Mucosa of rectum (tissue), 2 donors: ENCODE measurements around the gene EMILIN2.

ENCODE experiments used
- H3K27ac ChIP-seq, 2 donors: one replicate each; pipeline ENCODE4 v1.7.0; 2013; ENCODE audit warnings: inconsistent platforms in 2 of 2, low read depth in 2 of 2, low read length in 2 of 2
- H3K27me3 ChIP-seq, 2 donors: one replicate each; pipeline ENCODE4 v1.7.0; 2013; ENCODE audit warnings: low read length in 2 of 2; ENCODE audit not compliant: control insufficient read depth in 2 of 2, insufficient read depth in 2 of 2
- H3K36me3 ChIP-seq, 2 donors: one replicate each; pipeline ENCODE4 v1.7.0; 2013; ENCODE audit warnings: low read length in 2 of 2; ENCODE audit not compliant: control insufficient read depth in 2 of 2, insufficient read depth in 2 of 2
- H3K4me1 ChIP-seq, 2 donors: one replicate each; pipeline ENCODE4 v1.7.0; 2013; ENCODE audit warnings: low read length in 2 of 2, mild to moderate bottlenecking in 1 of 2; ENCODE audit not compliant: control insufficient read depth in 2 of 2, insufficient read depth in 2 of 2
- H3K4me3 ChIP-seq, 2 donors: one replicate each; pipeline ENCODE4 v1.7.0; 2013; ENCODE audit warnings: low read length in 2 of 2
- H3K9ac ChIP-seq, 2 donors: one replicate each; pipeline ENCODE4 v1.7.0; 2013; ENCODE audit warnings: low read length in 2 of 2, low read depth in 1 of 2, mild to moderate bottlenecking in 1 of 2
- H3K9me3 ChIP-seq, 2 donors: one replicate each; pipeline ENCODE4 v1.7.0; 2013; ENCODE audit warnings: low read length in 2 of 2; ENCODE audit not compliant: control insufficient read depth in 2 of 2
- donor health status: healthy.
- donor health status: Normal muscosa, but diverticular disease.

Gene EMILIN2

DNA sequence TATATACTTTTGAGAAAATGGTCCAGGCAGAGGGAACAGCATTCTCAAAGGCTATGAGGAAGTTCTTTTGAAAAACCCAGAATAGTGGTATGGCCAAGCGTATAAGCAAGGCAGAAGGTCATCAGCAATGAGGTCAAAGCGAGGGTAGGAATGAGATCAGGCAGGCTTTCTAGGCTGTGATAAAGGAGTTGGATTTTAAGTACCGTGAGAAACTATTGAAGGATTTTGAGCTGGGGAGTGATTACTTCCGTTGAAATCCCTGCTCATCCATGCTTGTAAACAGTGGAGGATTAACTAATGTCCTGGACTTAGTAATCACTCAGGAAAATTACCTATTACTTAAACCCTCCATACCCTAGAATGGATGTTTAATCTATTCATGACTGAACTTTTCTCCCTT is 50.2 kb downstream of the EMILIN2 start:
- no peaks in the 10 kb centered on the region for H3K27me3 ChIP-seq
- H3K9me3 ChIP-seq = no peaks in the 10 kb centered on the region
- H3K9ac ChIP-seq = no peak overlapping the region
- no peak overlapping the region for H3K4me3 ChIP-seq
- H3K36me3 ChIP-seq = no peaks in the 10 kb centered on the region
- no peak overlapping the region for H3K27ac ChIP-seq
- no peaks in the 10 kb centered on the region for H3K4me1 ChIP-seq

DNA sequence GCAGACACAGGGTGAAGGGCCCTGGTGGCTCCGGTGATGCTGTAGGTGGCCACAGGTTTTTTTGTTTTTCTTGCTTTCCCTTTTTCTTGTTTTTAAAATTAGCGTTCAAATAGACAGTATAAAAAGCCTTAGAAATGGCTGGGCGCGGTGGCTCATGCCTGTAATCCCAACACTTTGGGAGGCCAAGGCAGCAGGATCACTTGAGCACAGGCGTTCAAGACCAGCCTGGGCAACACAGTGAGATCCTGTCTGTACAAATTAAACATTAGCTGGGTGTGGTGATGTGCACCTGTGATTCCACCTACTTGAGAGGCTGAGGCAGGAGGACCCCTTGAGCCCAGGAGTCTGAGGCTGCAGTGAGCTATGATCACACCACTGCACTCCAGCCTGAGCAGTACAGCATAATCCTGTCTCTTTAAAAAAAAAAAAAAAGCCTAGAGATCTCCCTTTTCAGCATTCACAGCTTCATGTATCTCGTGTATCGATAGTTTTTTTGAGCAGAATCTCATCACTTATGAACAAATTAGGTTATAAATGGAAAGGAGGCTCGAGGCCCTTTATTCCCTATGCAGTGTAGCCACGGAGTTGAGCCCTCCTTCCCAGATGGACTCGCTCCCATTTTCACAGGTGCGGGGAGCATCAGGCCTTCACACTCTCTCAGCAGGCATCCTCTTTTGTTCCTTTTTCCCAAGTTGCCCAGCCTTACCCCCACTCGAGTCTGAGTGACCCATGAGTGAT is 50.8 kb downstream of the EMILIN2 start:
- H3K36me3 ChIP-seq = no peaks in the 10 kb centered on the region
- no peaks in the 10 kb centered on the region for H3K27me3 ChIP-seq
- no peak overlapping the region for H3K4me3 ChIP-seq
- H3K9me3 ChIP-seq = no peaks in the 10 kb centered on the region
- H3K9ac ChIP-seq = no peak overlapping the region
- H3K27ac ChIP-seq = no peak overlapping the region
- no peaks in the 10 kb centered on the region for H3K4me1 ChIP-seq

DNA sequence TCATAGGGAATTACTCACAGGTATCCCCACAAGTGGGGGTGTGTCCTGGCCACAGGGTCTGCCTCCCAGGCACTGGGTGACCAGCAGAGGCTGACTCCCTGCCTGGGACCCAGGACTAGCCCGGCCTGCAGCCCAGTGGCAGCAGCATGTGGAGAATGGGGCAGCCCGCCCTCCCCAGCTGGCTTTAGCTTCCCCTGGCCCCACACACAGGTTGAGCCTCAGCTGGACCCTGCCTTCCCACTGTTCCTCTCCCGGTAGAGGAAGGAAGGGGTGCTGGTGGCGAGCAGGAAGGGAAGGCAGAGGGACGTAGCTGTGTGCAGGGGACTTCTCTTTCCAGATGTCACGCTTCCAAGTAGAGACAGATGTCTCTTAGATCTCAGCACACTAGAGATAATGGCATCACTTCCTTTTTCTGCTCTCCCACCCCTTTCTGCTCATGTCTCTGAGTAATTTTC is 51.4 kb downstream of the EMILIN2 start:
- H3K9me3 ChIP-seq = no peaks in the 10 kb centered on the region
- no peak overlapping the region for H3K9ac ChIP-seq
- H3K27me3 ChIP-seq = no peaks in the 10 kb centered on the region
- no peaks in the 10 kb centered on the region for H3K4me1 ChIP-seq
- no peak overlapping the region for H3K4me3 ChIP-seq
- H3K36me3 ChIP-seq = no peaks in the 10 kb centered on the region
- no peak overlapping the region for H3K27ac ChIP-seq

DNA sequence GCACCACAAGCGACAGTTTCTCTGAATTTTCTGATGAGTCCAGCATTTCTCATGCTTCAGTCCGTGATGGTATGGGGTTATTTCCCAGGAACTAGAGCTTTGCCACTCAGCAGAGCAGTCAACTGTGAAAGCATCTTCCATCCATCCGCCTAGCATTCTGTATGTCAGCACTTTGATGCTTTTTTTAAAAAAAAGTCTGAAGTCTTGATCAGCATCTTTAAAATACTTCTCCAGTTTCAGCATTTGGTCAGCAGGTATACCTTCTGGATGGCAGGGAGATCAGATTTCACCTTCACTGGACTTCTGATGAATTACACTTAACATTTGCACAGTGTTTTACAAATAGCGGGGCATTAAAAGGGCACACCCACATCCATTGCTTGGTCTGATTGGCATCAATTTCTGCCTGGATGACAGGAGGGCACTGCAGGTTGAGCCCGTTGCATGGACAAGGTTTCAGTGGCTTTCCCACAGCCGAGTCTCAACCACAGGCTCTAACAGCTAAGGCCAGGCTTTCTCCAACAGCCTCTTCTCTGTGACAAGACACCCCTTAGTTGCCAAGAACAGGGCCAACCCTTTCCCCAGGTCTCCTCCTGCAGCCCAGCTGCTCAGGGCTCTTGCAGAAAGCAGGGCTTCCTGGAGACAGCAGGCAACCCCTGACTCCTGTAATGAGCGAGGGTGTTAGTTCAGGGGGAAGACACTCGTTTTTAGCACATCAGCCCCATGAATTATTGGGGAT is 54.0 kb downstream of the EMILIN2 start:
- Histone ChIP-seq H3K9me3 (no peaks in the 10 kb centered on the region), H3K27ac (no peak overlapping the region), H3K4me3 (no peak overlapping the region), H3K4me1 (no peaks in the 10 kb centered on the region), H3K27me3 (no peaks in the 10 kb centered on the region), H3K36me3 (no peaks in the 10 kb centered on the region), H3K9ac (no peak overlapping the region)

DNA sequence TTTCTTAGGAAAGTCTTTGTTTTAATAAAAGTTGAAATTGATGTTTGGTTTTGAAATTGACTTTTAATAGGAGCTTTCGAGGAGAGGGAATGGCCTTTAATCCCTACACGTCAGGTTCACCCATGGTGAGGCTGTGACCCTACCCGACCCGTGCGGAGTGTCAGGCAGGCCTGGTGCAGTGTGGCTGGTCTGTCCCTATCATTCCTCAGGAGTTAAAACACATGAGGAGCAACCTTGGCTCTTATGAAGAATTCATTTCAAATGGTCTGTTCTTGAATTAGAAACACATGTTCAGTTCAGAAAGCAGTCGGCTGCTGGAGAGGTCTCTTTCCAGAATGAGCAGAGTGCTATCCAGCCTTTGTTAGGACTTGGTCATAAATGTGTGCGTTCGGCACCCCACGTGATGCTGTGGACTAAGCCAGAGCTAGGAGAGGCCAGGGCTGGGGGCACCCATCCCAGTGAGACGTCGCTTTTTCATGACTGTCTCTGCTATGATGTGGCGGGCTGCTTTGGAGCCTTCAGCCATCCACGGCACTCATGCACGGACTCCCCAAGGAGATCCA is 54.7 kb downstream of the EMILIN2 start:
- H3K4me3 ChIP-seq = no peak overlapping the region
- no peaks in the 10 kb centered on the region for H3K9me3 ChIP-seq
- no peaks in the 10 kb centered on the region for H3K36me3 ChIP-seq
- no peaks in the 10 kb centered on the region for H3K4me1 ChIP-seq
- no peaks in the 10 kb centered on the region for H3K27me3 ChIP-seq
- H3K9ac ChIP-seq = no peak overlapping the region
- H3K27ac ChIP-seq = no peak overlapping the region

DNA sequence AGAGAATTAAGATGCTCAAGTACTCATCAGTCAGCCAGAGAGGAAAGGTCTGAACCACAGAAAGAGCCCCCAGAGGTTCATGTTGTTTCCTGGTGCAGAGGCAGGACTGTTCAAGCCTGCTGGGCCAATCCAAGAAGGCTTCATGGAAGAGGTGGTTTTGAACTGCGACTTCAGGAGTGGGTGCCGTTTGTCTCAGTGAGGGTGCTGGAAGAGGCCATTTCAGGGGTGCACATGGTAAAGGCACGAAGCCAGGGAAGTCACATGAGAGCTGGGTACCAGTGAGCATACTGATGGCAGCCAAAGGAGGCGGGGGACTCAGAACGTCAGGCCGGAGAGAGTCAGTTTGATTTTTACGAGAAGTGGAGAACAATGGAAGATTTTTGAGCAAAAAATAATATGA is 55.5 kb downstream of the EMILIN2 start:
- no peaks in the 10 kb centered on the region for H3K9me3 ChIP-seq
- no peaks in the 10 kb centered on the region for H3K27me3 ChIP-seq
- H3K4me1 ChIP-seq = peaks cover 4% of the 10 kb centered on the region in 2 donors
- H3K4me3 ChIP-seq = no peak overlapping the region
- no peak overlapping the region for H3K9ac ChIP-seq
- H3K36me3 ChIP-seq = no peaks in the 10 kb centered on the region
- no peak overlapping the region for H3K27ac ChIP-seq

DNA sequence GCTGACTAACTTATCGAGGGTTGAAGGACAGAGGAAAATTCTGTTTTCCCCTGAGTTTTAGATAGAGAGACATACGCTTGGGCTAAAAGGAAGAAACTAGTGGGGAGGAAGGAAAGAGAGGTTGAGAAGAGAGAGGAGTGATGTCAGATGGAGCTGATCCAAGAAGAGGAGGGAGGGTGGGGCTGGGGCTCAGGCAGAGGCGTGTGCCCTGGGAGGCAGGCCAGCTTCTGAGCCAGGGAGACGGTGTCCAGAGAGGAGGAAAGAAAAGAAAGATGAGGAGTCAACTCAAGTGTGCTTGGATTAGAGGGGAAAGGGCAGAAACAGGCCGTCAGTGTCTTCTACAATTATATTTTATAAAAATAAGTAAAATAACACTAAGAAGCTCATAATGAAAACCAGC is 56.2 kb downstream of the EMILIN2 start:
- Histone ChIP-seq H3K27ac (no peak overlapping the region), H3K9ac (no peak overlapping the region), H3K36me3 (no peaks in the 10 kb centered on the region), H3K9me3 (no peaks in the 10 kb centered on the region), H3K4me1 (peaks cover 4 to 6% of the 10 kb centered on the region in 2 donors), H3K27me3 (no peaks in the 10 kb centered on the region), H3K4me3 (no peak overlapping the region)

DNA sequence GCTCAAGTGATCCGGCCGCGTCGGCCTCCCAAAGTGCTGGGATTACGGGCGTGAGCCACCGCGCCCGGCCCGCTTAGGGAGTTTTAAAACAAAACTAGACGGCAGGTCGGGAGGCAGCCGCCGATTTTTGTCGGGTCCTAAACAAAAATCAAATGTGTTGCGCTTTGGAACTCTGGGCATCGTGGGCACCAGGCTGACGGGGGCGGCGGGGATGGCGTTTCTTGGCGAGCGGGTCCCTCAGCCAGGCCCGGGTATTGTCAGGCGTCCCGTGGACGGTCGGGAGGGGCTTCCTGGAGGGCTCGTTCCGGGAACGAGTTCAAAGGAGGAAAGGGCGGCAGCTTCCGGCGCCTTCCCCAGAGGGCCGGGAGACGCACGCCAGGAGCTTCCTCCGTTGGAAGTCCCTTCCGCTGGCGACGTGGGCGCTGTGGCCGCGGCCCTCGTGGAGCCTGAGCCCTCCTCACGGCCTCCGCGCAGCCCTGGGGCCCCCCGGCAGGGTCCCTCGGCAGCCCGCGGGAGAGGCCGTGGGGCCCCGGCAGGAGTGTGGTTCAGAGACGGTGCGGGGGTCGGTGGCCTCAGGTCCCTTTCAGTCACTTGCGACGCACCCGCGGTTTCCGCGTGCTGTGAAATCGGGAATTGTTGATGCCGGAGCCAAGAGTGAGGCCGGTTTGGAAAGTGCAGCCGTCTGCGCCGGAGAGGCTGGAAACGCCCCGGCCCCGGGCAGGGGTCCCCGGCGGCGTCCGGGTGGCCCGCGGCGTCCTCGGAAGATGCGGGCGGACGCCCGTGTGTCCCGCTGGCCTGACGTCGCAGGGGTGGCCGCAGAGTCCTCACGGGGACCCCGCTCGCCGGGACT is 59.3 kb downstream of the EMILIN2 start:
- peak overlapping the region; percentile 63 to 76 for H3K9ac ChIP-seq
- no peaks in the 10 kb centered on the region for H3K9me3 ChIP-seq
- peaks cover 10 to 12% of the 10 kb centered on the region in 2 donors for H3K36me3 ChIP-seq
- peaks cover 4 to 6% of the 10 kb centered on the region in 2 donors for H3K4me1 ChIP-seq
- H3K4me3 ChIP-seq = peak overlapping the region; percentile 69 to 70
- peak overlapping the region; percentile 27 to 48 for H3K27ac ChIP-seq
- no peaks in the 10 kb centered on the region for H3K27me3 ChIP-seq

DNA sequence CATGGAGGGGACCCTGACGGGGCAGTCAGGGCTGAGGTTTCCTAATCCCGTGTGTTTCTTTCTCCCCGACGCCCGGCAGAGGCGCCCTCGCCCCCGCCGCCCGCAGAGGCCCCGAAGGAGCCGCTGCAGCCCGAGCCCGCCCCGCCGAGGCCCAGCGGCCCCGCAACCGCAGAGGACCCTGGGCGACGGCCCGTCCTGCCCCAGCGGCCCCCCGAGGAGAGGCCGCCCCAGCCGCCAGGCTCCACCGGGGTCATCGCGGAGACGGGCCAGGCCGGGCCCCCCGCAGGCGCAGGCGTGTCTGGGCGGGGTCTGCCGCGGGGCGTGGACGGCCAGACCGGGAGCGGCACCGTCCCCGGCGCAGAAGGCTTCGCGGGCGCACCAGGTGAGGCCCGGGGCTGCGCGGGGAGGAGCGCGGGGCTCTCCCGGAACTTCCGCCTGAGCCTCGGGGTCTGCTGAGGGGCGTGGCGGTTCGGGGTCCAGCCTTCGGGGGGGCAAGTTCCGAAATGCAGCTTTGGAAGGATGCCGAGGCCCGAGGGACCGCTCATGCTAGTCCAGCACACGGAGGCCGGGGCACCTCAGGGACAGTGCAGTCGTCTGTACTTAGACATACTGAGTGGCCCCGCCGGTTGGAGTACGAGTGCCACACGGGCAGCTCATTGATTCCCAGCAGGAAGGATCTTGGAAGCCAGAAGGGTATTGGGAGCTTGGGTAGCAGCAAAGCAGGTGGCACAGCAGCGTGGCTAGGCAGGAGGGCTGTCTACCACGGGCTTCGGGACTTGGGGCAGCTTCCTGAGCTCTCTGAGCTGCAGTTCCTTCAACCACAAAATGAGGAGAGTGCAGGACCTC is 60.1 kb downstream of the EMILIN2 start:
- Histone ChIP-seq H3K27ac (peak overlapping the region; percentile 27 to 48), H3K27me3 (no peaks in the 10 kb centered on the region), H3K4me3 (peak overlapping the region; percentile 69 to 70), H3K4me1 (peaks cover 4 to 6% of the 10 kb centered on the region in 2 donors), H3K36me3 (peaks cover 14 to 17% of the 10 kb centered on the region in 2 donors), H3K9me3 (no peaks in the 10 kb centered on the region), H3K9ac (peak overlapping the region; percentile 63 to 76)
